GM12873 (cell line): ENCODE measurements around the gene FSHR.

Source experiments
- TF ChIP-seq, protein P1 (sequence below): IDR thresholded peaks from 2 replicates; pipeline ENCODE4 v1.5.1; 2012; ENCODE audit warnings: low read depth, mild to moderate bottlenecking, moderate library complexity, low read length, control low read depth; ENCODE audit not compliant: insufficient read depth; ENCODE audit errors: missing control alignments

FSHR gene

GRCh38 chr2:49053156-49053555 is 101.2 kb downstream of the FSHR start:
- TF ChIP-seq, protein P1, sequence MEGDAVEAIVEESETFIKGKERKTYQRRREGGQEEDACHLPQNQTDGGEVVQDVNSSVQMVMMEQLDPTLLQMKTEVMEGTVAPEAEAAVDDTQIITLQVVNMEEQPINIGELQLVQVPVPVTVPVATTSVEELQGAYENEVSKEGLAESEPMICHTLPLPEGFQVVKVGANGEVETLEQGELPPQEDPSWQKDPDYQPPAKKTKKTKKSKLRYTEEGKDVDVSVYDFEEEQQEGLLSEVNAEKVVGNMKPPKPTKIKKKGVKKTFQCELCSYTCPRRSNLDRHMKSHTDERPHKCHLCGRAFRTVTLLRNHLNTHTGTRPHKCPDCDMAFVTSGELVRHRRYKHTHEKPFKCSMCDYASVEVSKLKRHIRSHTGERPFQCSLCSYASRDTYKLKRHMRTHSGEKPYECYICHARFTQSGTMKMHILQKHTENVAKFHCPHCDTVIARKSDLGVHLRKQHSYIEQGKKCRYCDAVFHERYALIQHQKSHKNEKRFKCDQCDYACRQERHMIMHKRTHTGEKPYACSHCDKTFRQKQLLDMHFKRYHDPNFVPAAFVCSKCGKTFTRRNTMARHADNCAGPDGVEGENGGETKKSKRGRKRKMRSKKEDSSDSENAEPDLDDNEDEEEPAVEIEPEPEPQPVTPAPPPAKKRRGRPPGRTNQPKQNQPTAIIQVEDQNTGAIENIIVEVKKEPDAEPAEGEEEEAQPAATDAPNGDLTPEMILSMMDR, result no peak

DNA sequence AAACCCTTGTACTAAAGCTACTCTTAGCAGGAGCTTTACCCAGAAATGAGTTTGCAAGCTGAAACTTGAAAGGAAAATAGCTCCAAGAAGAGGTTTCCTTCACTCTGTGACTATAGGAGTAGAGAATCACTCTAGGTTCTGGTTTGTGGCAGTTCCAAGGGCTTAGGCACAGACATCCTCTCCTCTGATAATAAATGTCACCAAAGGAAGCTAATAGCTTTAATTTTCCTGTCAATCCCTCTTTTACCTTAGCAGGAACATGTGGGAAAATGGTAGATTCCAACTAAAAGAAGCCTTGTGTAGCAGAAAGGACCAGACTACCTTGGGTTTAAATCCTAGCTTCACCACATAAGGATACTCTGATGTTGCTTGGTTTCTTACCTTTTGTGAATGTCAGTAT is 104.0 kb downstream of the FSHR start:
- TF ChIP-seq, protein P1, result no peak

DNA sequence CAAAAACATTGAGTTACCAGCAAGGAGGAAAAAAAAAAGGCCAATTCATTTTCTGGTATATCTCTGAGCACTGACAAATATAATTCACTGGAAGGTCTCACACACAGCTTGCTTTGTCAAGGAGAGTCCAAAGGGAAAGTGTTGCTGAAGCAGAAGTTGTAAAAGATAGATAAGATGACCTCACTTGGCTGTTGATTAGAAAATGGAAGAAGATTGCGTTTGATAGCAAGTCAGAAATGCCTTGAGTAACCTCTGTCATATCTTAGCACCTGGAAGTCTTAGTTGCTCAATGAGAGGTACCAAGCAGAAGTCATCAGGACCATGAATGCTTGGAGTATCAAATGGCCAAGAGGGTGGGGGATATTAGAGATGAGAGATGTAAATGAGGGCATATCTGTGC is 105.2 kb downstream of the FSHR start:
- TF ChIP-seq, protein P1, result no peak

DNA sequence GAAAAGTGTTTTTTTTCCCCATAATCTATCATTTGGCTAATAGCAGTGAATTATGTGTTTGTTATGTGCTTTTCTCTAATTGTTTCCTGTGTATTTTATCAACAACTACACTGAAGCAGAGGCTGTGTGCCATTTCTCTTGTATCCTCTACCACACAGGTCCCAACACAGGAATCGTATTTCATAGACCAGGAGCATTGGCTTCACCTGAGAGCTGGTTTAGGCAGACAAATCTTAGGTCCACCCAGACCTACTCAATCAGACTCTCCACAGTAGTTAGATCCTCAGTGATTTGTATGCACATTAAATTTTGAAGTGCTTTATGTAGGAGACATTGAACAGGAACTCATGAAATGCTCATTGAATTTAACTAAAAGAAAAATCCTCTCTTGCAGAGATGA is 109.2 kb downstream of the FSHR start:
- TF ChIP-seq, protein P1, result no peak

GRCh38 chr2:49044350-49045079 is 109.8 kb downstream of the FSHR start:
- TF ChIP-seq, protein P1, result no peak

DNA sequence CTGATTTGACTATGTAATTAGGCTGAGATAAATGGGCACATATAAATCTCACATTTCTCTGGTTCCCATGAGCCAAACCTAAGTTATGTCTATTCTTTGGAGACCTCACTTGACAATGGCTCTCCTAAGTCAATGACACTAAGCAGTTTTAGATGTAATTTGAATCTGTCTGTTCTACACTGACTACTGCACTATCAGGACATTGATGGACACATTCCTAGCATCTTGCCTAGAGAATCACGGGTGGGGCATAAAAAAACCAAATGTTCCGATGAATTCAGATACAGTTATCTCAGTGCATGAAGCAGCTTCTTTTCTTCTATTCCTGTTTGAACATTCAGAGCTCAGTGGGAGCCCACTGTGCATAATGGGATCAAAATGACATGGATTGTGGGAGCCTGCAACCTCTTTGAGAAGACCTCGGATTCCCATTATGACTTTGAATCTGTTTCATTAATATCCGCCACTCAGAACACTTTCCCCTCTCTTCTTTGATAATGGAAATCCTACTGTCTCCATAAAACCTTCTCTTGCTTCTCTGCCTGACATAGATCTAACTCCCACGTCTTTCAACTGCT is 110.8 kb downstream of the FSHR start:
- TF ChIP-seq, protein P1, result no peak

- TF ChIP-seq, protein P1, result no peak
Measured at GRCh38 chr2:49042488-49042887, 111.8 kb downstream of the FSHR start.
